T-helper 2 cell treated with Interferon-gamma antibody and Interleukin-4, amounts not matched to agents 5 μg/mL and 100 μg/mL, for 36 hours (primary cell): ENCODE data around the gene GNA12.
A peak's percentile ranks its signal among the peaks of the same experiment; 100 is the strongest.
"Not testable (repeated sequence)": the region's sequence is repeated elsewhere in the genome, so short reads cannot be mapped to it uniquely, and the experiment has no call there.

ENCODE experiments used
- DNase-seq: peaks from one replicate; pipeline ENCODE4 v3.0.0; 2021; ENCODE audit warnings: low spot score
- H3K27ac Mint-ChIP-seq: one replicate; pipeline ENCODE4 v1.8.0; 2021; ENCODE audit warnings: mild to moderate bottlenecking, mixed read lengths
- H3K27me3 Mint-ChIP-seq: one replicate; pipeline ENCODE4 v1.8.0; 2021; ENCODE audit warnings: low read depth, mixed read lengths
- H3K36me3 Mint-ChIP-seq: one replicate; pipeline ENCODE4 v1.8.0; 2021; ENCODE audit warnings: low read depth, mixed read lengths
- H3K4me1 Mint-ChIP-seq: one replicate; pipeline ENCODE4 v1.8.0; 2021; ENCODE audit warnings: low read depth, mixed read lengths
- H3K4me3 Mint-ChIP-seq: one replicate; pipeline ENCODE4 v1.8.0; 2022; ENCODE audit warnings: mild to moderate bottlenecking, moderate library complexity, mixed read lengths
- H3K9me3 Mint-ChIP-seq: one replicate; pipeline ENCODE4 v1.8.0; 2021; ENCODE audit warnings: mixed read lengths

Gene GNA12

GRCh38 chr7:2687338-2687869 is 156.7 kb downstream of the GNA12 start:
- DNase-seq = no peak
- Mint-ChIP-seq H3K4me3 (no peak overlapping the region), H3K36me3 (no peaks in the 10 kb centered on the region), H3K27me3 (peaks cover 46% of the 10 kb centered on the region), H3K9me3 (no peaks in the 10 kb centered on the region), H3K4me1 (peaks cover 12% of the 10 kb centered on the region), H3K27ac (no peak overlapping the region)

GRCh38 chr7:2686101-2686500 is 158.0 kb downstream of the GNA12 start:
- H3K36me3 Mint-ChIP-seq = no peaks in the 10 kb centered on the region
- H3K27me3 Mint-ChIP-seq = peaks cover 40% of the 10 kb centered on the region
- H3K4me3 Mint-ChIP-seq = no peak overlapping the region
- no peak overlapping the region for H3K27ac Mint-ChIP-seq
- no peaks in the 10 kb centered on the region for H3K9me3 Mint-ChIP-seq
- peaks cover 12% of the 10 kb centered on the region for H3K4me1 Mint-ChIP-seq
- DNase-seq = no peak

- Mint-ChIP-seq H3K4me1 (peaks cover 7% of the 10 kb centered on the region), H3K27me3 (peaks cover 26% of the 10 kb centered on the region), H3K27ac (no peak overlapping the region), H3K4me3 (no peak overlapping the region), H3K9me3 (no peaks in the 10 kb centered on the region), H3K36me3 (no peaks in the 10 kb centered on the region)
- DNase-seq = no peak
Measured at GRCh38 chr7:2684501-2684900, 159.6 kb downstream of the GNA12 start.

- DNase-seq = no peak
- Mint-ChIP-seq H3K4me1 (no peaks in the 10 kb centered on the region), H3K36me3 (no peaks in the 10 kb centered on the region), H3K27me3 (peaks cover 14% of the 10 kb centered on the region), H3K4me3 (no peak overlapping the region), H3K9me3 (no peaks in the 10 kb centered on the region), H3K27ac (no peak overlapping the region)
Measured at GRCh38 chr7:2681929-2682799, 161.9 kb downstream of the GNA12 start.

- Mint-ChIP-seq H3K4me1 (no peaks in the 10 kb centered on the region), H3K36me3 (no peaks in the 10 kb centered on the region), H3K4me3 (no peak overlapping the region), H3K27ac (no peak overlapping the region), H3K9me3 (no peaks in the 10 kb centered on the region), H3K27me3 (peaks cover 5% of the 10 kb centered on the region)
- DNase-seq = peak; percentile 37
Measured at GRCh38 chr7:2680792-2681490, 163.2 kb downstream of the GNA12 start.

- no peaks in the 10 kb centered on the region for H3K9me3 Mint-ChIP-seq
- H3K36me3 Mint-ChIP-seq = no peaks in the 10 kb centered on the region
- H3K4me1 Mint-ChIP-seq = no peaks in the 10 kb centered on the region
- DNase-seq = no peak
- peaks cover 3% of the 10 kb centered on the region for H3K27me3 Mint-ChIP-seq
- H3K27ac Mint-ChIP-seq = no peak overlapping the region
- H3K4me3 Mint-ChIP-seq = no peak overlapping the region
Measured at GRCh38 chr7:2680256-2680655, 163.9 kb downstream of the GNA12 start.

- H3K27ac Mint-ChIP-seq, H3K4me1 Mint-ChIP-seq, H3K36me3 Mint-ChIP-seq, H3K27me3 Mint-ChIP-seq, H3K9me3 Mint-ChIP-seq, H3K4me3 Mint-ChIP-seq, DNase-seq: not testable (repeated sequence)
Measured at GRCh38 chr7:2679135-2680127, 164.7 kb downstream of the GNA12 start.

GRCh38 chr7:2678454-2678853 is 165.7 kb downstream of the GNA12 start:
- not testable (repeated sequence) for H3K9me3 Mint-ChIP-seq, DNase-seq, H3K4me1 Mint-ChIP-seq, H3K4me3 Mint-ChIP-seq, H3K27ac Mint-ChIP-seq, H3K36me3 Mint-ChIP-seq, H3K27me3 Mint-ChIP-seq
